Epidermal melanocyte (primary cell): ENCODE data around the gene SLIT1.
"Not testable (repeated sequence)": the region's sequence is repeated elsewhere in the genome, so short reads cannot be mapped to it uniquely, and the experiment has no call there.

Source experiments
- DNase-seq: peaks from one replicate; pipeline ENCODE4 v3.0.0; 2011; ENCODE audit warnings: low spot score; ENCODE audit not compliant: insufficient read length

SLIT1 gene

DNA sequence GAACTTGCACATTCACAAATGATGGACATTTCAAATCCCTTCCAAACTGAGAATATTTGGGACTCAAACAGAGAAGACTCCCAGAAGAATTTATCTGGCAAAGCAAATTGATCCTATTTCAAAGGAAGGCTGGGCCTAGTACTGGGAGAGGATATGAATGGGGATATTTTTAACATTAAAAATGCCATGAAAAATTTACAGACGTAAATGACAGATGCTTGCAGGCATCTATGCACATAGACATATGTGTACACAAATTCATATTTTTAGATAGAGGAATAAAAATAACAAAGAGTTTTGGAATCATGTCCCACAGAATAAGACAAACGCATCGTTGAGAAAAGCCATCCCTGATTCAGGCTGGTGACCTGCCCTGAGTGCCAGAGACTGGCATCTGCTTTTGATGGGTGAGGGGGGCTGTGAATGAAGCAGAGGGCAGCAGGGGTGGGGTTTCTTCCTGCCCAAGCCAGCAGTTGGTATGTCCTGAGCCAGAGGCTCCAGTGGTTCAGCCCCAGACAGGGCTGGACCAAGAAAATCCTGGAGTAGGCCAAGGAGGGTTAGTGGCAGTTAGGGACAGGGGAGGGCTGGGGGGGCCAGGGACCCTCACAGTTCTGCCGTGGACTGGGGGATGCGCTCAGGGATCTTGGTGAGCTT is 138.5 kb downstream of the SLIT1 start:
- DNase-seq = no peak

- DNase-seq = no peak
Measured at GRCh38 chr10:97046456-97047082, 139.2 kb downstream of the SLIT1 start.

GRCh38 chr10:97043563-97043855 is 142.2 kb downstream of the SLIT1 start:
- no peak for DNase-seq

- no peak for DNase-seq
Measured at GRCh38 chr10:97042716-97043562, 142.8 kb downstream of the SLIT1 start.

DNA sequence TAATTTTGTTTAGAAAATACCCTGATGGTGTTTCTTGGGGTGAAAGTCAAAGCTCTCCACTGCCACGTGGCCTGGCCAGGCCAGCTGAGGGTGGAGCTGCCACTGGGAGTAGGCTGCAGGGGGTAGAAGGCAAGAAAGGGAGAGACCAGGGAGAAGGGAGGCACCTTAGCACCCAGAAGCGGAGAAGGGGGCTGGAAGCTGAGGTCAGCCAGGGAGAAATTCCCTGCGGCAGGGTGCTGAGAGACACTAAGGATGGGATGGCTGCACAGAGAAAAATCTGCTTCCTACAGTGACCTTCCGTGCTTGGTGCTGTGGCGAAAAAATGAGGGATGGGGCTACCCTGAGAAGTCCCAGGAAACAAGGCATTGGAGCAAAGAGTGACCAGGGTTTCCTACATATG is 143.7 kb downstream of the SLIT1 start:
- no peak for DNase-seq

GRCh38 chr10:97040706-97041105 is 145.1 kb downstream of the SLIT1 start:
- DNase-seq = no peak

GRCh38 chr10:97040248-97040584 is 145.5 kb downstream of the SLIT1 start:
- no peak for DNase-seq

DNA sequence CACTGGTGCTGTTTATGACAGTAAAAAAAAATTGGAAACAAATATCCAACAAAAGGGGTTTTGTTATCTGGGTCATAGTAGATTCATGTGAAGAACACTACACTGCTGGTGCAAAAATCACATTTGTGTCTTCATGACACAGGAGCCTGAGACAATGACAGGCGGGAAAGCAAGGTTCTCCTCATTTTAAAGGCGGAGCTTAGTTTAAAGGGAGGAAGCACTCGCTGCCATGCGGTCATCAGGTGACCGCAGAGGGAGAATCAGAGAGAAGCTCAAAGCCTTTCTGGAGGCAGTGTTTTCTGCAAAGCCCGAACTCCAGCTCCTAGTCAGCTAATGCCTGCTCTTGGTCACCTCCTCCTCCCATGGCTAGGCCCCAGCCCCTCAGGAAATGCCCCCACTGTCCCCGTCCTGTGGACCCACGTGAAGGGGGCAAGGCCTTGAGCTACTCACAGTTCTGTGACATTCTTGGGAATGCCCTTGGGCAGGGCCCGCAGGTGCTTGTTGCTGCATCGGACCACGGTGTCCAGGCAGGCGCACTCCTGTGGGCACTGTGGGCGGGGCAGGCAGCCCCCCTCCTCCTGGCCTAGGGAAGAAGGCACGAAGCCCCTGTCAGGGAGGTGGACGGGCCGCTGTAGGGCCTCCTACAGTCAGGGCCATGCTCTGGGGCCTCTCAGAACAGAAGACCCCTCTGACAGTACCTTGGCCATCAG is 146.1 kb downstream of the SLIT1 start:
- no peak for DNase-seq

DNA sequence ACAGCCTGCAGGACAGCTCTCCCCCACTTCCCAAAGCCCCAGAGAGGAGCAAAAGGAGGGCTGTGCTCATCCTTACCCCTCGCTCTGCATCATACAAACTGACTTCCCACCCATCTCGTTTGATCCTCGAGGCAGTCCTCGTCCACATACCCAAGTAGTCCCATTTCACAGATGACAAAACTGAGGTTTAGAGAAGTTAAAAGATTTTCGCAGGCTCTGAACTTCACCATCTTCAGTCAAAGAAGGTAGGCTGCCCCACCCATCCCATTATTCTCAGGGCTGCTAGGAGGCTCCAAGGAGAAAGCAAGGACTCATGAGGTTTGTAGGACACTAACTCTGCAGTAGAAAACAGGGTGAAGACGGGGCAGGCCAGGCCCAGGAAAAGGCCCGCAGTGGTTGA is 147.1 kb downstream of the SLIT1 start:
- DNase-seq = no peak

DNA sequence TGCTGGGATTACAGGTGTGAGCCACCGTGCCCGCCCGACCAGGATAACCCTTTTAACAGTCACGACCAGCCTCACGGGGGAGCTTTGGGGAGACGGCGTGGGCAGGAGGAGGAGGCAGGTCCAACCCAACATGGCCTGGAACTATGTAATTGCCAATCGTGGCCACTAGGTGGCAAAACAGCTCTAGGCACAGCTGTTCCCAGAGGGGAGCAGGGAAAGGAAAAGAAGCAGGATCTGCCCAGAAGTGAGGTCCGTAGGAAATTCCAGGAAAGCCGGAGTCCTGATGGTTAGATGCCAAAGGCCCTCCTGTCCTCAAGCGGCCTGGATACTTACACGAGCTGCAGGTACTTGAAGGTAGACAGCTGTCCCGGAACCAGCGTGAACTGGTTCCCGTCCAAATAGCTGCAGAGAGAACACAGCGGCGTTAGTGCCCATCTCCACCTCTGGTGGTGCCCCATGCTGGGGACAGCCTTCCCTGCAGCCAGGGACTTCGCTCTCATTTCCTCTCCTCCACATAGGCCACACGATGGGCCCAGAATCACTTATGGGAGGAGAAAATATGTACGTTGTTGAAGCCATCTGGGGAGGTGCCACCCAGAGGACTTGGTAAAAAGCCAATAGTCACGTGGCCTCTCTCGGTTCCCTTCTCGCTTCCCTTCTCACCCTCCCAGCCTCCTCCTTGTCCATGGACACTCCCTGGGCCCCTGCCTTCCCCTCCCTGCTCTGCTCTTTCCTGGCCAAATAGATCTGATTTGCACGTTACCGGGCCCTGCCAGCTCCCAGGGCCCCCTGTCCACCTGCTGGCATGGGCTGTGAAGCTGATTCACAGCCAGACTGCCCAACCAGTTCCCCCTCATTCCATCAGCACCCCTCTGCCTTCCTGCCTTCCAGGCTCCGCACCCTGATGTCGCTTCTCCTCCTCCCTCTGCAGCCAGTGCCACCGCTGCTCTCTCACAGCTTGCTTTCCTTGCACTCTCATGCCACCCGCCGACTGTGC is 148.1 kb downstream of the SLIT1 start:
- DNase-seq = peak; percentile 89

DNA sequence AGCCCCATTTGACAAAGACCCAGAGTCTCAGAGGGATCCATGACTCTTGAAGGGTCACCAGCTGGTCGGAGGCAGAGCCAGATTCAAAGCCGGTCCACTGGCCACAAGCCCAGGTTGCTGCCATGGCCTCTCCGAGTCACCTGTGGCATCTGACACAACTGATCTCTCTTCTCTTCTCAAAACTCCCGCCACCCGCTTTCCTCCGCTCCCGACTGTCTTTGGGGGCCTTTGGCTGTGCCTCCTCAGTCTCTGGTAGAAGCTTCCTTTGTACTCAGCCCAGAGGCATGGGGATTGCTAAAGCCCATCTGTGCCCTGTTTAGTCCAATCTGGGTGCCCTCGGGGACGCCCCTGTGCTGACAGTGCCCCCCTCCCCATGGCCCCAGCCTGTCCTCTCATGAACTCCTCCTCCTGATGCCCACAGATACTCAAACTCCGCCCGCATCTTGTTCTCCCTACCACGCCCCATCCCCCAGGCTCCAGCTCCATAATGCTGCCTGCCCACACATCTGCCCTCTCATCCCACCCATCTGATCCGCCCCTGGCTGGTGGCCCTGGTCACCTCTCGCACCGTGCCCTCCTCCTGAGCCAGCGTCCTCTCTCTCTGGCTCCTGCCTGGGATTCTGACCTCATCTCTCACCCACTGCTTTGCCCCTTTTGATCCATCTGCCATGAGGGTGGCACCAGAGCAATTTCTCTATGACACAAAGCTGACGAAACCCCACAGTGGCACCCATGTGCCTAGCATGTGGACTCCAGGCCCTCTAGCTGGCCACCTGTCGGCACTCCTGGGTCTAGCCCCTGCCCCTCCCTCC is 150.6 kb downstream of the SLIT1 start:
- no peak for DNase-seq

GRCh38 chr10:97034301-97034700 is 151.5 kb downstream of the SLIT1 start:
- DNase-seq = no peak

- not testable (repeated sequence) for DNase-seq
Measured at GRCh38 chr10:97033841-97034240, 151.9 kb downstream of the SLIT1 start.

DNA sequence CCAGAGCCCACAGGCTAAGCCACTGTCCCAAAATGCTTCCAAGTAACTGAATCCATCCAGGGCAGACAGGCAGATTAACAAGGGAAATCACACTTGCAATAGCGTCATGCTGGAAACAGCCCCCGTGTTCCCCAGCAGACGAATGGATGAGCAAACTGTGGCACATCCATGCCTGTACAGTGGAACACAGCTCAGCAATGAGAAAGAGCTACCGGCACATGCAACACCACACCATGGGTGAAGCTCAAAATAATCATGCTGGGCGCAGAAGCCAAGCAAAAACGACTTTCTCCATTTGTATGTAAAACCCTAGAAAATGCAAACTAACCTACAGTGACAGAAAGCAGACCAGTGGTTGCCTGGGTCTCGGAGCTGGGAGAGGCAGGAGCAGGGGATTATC is 153.1 kb downstream of the SLIT1 start:
- no peak for DNase-seq

DNA sequence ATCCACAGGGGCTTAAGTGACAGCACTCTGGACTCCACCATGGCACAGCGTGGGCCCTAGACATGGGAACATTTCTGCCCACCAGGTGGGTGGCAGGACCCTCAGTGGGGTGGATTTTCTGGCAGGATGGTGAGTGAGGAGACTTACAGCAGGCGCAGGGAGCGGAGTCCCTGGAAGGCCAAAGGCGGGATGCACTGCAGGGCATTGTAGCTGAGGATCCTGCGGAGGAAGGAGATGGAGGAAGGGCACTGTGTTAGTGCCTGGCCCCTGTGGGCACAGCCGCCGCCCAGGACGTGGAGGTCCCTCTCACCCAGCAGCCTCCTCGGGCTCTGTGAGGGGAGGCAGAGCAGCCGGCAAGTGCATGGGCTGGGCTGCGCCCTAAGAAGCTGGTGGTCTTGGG is 154.3 kb downstream of the SLIT1 start:
- DNase-seq = no peak

DNA sequence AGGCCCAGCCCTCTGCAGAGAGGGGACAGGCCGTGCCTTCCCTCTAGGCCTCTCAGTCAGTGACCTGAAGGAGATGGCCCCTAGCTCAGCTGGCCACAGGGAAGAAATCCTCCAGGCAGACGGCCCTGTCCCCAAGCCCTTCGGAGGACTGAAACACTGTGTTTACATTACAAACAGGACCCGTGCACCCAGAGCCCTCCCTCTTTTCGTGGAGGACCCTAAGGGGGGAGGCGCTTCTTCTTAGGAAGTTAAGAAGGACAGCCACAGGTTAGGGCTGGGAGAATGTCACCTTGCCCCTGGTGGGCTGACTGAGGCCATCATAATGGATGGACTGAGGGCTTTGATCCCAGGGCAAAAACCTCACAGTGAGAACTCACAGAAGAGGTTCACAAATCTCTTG is 154.9 kb downstream of the SLIT1 start:
- no peak for DNase-seq

DNA sequence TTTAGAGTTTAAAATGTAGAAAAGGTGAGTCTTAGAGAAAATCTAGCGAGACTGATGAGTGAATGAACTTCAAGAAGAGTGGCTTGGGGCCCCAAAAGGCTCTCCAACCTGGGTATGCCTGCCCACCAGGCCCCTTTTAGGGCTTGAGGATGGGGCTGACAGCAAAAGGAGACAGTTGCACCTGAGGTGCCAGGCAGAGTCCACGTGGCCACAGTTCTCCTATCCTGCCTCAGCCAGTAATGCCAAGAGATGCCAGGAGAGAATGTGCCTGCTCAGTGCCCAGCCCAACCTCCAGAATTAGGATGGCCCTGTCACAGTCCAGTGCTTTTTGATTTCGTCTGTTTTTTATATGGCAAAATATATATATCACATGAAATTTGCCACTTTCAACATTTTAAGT is 156.5 kb downstream of the SLIT1 start:
- DNase-seq = no peak

- DNase-seq = no peak
Measured at GRCh38 chr10:97028832-97029178, 157.0 kb downstream of the SLIT1 start.

DNA sequence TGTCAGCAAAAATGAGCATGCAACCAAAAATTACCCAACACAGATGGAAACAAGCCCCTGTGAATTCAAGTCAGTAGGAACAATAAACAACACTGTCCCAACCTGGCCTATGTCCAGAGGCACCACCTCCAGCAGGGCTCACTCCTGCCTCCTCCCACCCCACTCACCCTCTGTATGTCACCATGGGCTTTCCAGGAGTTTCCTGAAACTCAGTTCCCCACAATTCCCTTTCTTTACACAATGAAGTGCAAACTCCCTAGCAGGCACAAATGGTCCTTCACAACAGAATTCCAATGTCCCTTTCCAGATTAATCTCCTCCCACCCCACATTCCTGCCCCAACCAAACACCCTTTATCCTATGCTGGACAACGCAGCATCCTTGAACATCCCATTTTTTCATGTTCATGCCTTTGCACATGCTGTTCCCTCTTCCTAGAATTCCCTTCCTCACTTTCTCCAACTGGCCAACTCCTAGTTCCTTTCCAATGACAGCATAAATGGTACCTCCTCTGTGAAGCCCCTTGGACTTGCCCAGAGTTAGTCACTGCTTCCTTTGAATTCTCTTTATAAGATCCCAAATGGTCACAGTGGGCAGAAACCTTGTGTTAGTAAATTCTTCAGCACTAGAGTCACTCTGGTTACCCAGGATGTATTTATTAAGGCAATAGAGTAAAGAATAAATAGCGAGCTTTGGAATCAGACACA is 157.5 kb downstream of the SLIT1 start:
- DNase-seq = no peak
